CD8-positive, alpha-beta memory T cell (primary cell): ENCODE results near the gene ZNF107. TPM values are rescaled to one million over a fixed set of nuclear protein-coding genes. Genes with fewer than 3 reads are reported as not detected.

Experiments used
- CTCF ChIA-PET: fragments of 350-600 bp; sonication (Branson Sonifier 250); formaldehyde crosslinking; loops from one replicate; lab custom pipeline; 2021; ENCODE audit warnings: antibody characterized with exemption; lab: Charles Lee
- POLR2A ChIA-PET: fragments of 350-600 bp; sonication (Branson Sonifier 250); formaldehyde crosslinking; loops from one replicate; lab custom pipeline; 2021; ENCODE audit warnings: antibody characterized with exemption; lab: Charles Lee
- DNase-seq, 5 donors: peaks; one replicate each; pipeline versions ENCODE4 v3.0.0 to v3.0.0-alpha.2; 2020 to 2022; ENCODE audit warnings: mixed read lengths in 1 of 5
- H3K27ac ChIP-seq: one replicate; pipeline ENCODE4 v1.7.0; 2013; ENCODE audit warnings: low read depth, mild to moderate bottlenecking, low read length, moderate library complexity
- H3K27me3 ChIP-seq: 2 replicates; pipeline ENCODE4 v1.7.0; 2013; ENCODE audit warnings: low read length, mild to moderate bottlenecking; ENCODE audit not compliant: insufficient read depth, poor library complexity, severe bottlenecking
- H3K36me3 ChIP-seq: 2 replicates; pipeline ENCODE4 v1.7.0; 2013; ENCODE audit warnings: mild to moderate bottlenecking, low read length, moderate library complexity; ENCODE audit not compliant: insufficient read depth
- H3K4me1 ChIP-seq: 2 replicates; pipeline ENCODE4 v1.7.0; 2013; ENCODE audit warnings: mild to moderate bottlenecking, low read length, moderate library complexity; ENCODE audit not compliant: insufficient read depth
- H3K4me3 ChIP-seq: 2 replicates; pipeline ENCODE4 v1.7.0; 2013; ENCODE audit warnings: mild to moderate bottlenecking, low read length
- H3K9me3 ChIP-seq: 2 replicates; pipeline ENCODE4 v1.7.0; 2013; ENCODE audit warnings: mild to moderate bottlenecking, low read length
- H3K27ac Mint-ChIP-seq, 8 donors: one replicate each; pipeline ENCODE4 v1.8.0; 2020 to 2021; ENCODE audit warnings: mixed read lengths in 8 of 8, mild to moderate bottlenecking in 6 of 8, inconsistent platforms in 3 of 8, moderate library complexity in 3 of 8
- H3K27me3 Mint-ChIP-seq, 2 donors: one replicate each; pipeline ENCODE4 v1.8.0; 2020 to 2021; ENCODE audit warnings: mixed read lengths in 2 of 2, mild to moderate bottlenecking in 1 of 2, moderate library complexity in 1 of 2
- H3K36me3 Mint-ChIP-seq, 3 donors: one replicate each; pipeline ENCODE4 v1.8.0; 2020 to 2021; ENCODE audit warnings: mixed read lengths in 3 of 3, inconsistent platforms in 1 of 3, mild to moderate bottlenecking in 1 of 3
- H3K4me1 Mint-ChIP-seq, 3 donors: one replicate each; pipeline ENCODE4 v1.8.0; 2020 to 2021; ENCODE audit warnings: mixed read lengths in 3 of 3, inconsistent platforms in 1 of 3, mild to moderate bottlenecking in 1 of 3
- H3K4me3 Mint-ChIP-seq, 7 donors: one replicate each; pipeline ENCODE4 v1.8.0; 2020 to 2021; ENCODE audit warnings: mixed read lengths in 7 of 7, mild to moderate bottlenecking in 6 of 7, moderate library complexity in 4 of 7, inconsistent platforms in 2 of 7
- H3K9me3 Mint-ChIP-seq, 5 donors: one replicate each; pipeline ENCODE4 v1.8.0; 2020 to 2022; ENCODE audit warnings: mixed read lengths in 5 of 5, mild to moderate bottlenecking in 3 of 5, moderate library complexity in 2 of 5, inconsistent platforms in 1 of 5
- polyA plus RNA-seq: library from polyadenylated mRNA; unstranded; fragments of 300-500 nt; fragmentation: Illumina TruSeq; gene quantifications from one replicate; pipeline ENCODE4 v1.2.3, GENCODE V29; 2021
- total RNA-seq, 2 experiments: library from RNA; stranded (reverse); gene quantifications; one replicate each; pipeline ENCODE4 v1.2.3, GENCODE V29; 2021

ZNF107 gene
- total and polyA plus RNA-seq, 3 experiments from 2014 or later, result 9.9 to 14.2 (median 13.5) TPM

DNA sequence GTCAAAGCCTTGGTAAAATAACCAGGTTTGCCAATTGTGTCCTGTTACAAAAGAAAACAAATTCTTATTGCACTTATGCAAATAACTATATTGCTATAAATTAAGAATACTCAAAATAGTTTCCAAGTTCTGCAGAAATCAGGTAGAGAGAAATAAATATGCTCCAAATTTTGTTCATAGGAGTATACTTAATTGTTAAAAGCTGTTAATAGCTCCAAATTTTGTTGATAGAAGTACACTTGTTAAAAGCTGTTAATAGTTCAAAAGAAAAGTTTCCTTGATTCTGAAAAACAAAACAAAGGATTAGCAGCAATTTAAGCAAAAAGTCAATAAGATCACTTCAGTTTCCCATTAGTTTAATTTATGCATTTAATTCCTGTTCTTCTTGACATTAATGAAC lies 81.9 kb downstream of the ZNF107 start:
- H3K4me3 ChIP-seq, result no peak overlapping the region
- Mint-ChIP-seq H3K36me3 (no peaks in the 10 kb centered on the region), H3K27ac (no peak overlapping the region), H3K4me1 (no peaks in the 10 kb centered on the region), H3K4me3 (no peak overlapping the region), H3K27me3 (no peaks in the 10 kb centered on the region), H3K9me3 (peaks cover 3 to 15% (median 11%) of the 10 kb centered on the region in 5 donors)
- H3K9me3 ChIP-seq, result no peaks in the 10 kb centered on the region
- ChIA-PET POLR2A (no interaction called here), CTCF (no interaction called here)
- no peaks in the 10 kb centered on the region for H3K36me3 ChIP-seq
- H3K27ac ChIP-seq, result no peak overlapping the region
- DNase-seq, result no peak
- no peaks in the 10 kb centered on the region for H3K27me3 ChIP-seq
- no peaks in the 10 kb centered on the region for H3K4me1 ChIP-seq

- ChIA-PET POLR2A (no interaction called here), CTCF (no interaction called here)
- Mint-ChIP-seq H3K9me3 (peaks cover 0 to 2% (median 0%) of the 10 kb centered on the region in 5 donors), H3K4me1 (no peaks in the 10 kb centered on the region), H3K27me3 (no peaks in the 10 kb centered on the region), H3K4me3 (no peak overlapping the region), H3K36me3 (no peaks in the 10 kb centered on the region), H3K27ac (no peak overlapping the region)
- no peak overlapping the region for H3K27ac ChIP-seq
- H3K4me1 ChIP-seq, result no peaks in the 10 kb centered on the region
- no peak overlapping the region for H3K4me3 ChIP-seq
- H3K36me3 ChIP-seq, result no peaks in the 10 kb centered on the region
- no peak for DNase-seq
- H3K9me3 ChIP-seq, result no peaks in the 10 kb centered on the region
- H3K27me3 ChIP-seq, result no peaks in the 10 kb centered on the region
These were observed 87.1 kb downstream of the ZNF107 start for GRCh38 chr7:64753032-64753431.

DNA sequence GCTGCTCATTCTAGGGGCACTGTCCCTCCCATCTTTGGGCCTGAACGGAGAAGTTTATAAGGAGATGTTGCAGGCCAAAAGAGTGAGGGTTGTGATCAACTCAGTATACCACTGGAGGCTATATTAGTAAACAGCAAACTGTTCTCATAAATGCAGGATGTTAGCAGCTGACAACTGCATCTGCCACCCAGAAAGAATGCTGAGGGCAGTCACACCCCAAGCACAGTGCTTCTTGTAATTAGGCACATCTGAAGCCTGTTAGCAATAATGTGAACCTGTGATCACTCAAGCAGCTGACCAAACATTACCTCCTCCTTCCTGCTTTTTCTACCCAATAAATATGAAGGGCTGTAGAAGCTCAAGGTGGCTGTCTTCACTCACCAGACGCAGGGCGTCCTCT lies 89.9 kb downstream of the ZNF107 start:
- Mint-ChIP-seq H3K36me3 (no peaks in the 10 kb centered on the region), H3K4me3 (no peak overlapping the region), H3K4me1 (no peaks in the 10 kb centered on the region), H3K9me3 (no peaks in the 10 kb centered on the region), H3K27me3 (no peaks in the 10 kb centered on the region), H3K27ac (no peak overlapping the region)
- ChIA-PET POLR2A (no interaction called here), CTCF (no interaction called here)
- Histone ChIP-seq H3K27me3 (no peaks in the 10 kb centered on the region), H3K9me3 (no peaks in the 10 kb centered on the region), H3K4me1 (no peaks in the 10 kb centered on the region), H3K27ac (no peak overlapping the region), H3K4me3 (no peak overlapping the region), H3K36me3 (no peaks in the 10 kb centered on the region)
- DNase-seq, result no peak

- Histone ChIP-seq H3K27me3 (no peaks in the 10 kb centered on the region), H3K4me3 (no peak overlapping the region), H3K9me3 (no peaks in the 10 kb centered on the region), H3K27ac (no peak overlapping the region), H3K4me1 (no peaks in the 10 kb centered on the region), H3K36me3 (no peaks in the 10 kb centered on the region)
- CTCF ChIA-PET, result no interaction called here
- POLR2A ChIA-PET, result no interaction called here
- H3K36me3 Mint-ChIP-seq, result no peaks in the 10 kb centered on the region
- no peaks in the 10 kb centered on the region for H3K4me1 Mint-ChIP-seq
- H3K4me3 Mint-ChIP-seq, result no peak overlapping the region
- no peaks in the 10 kb centered on the region for H3K9me3 Mint-ChIP-seq
- DNase-seq, result no peak
- H3K27ac Mint-ChIP-seq, result peak overlapping the region in 1 of 8 donors; percentile 20
- H3K27me3 Mint-ChIP-seq, result peaks cover 0 to 2% of the 10 kb centered on the region in 2 donors
These were observed 92.2 kb downstream of the ZNF107 start for GRCh38 chr7:64758151-64758550.

Other genes starting within 250 kb of the ZNF107 start
- 10 to 100 TPM in 1 of 2 experiments, 1 to 10 TPM in 1; 9.2 to 11.1 TPM for gene ZNF680, start 103.1 kb upstream of the ZNF107 start, total RNA-seq
- 9.4 TPM for gene ZNF680, start 103.1 kb upstream of the ZNF107 start, polyA plus RNA-seq
- 10 to 100 TPM in 1 of 2 experiments, 1 to 10 TPM in 1; 9.5 to 10.4 TPM for gene ZNF138, start 128.3 kb downstream of the ZNF107 start, total RNA-seq
- 10.7 TPM for gene ZNF138, start 128.3 kb downstream of the ZNF107 start, polyA plus RNA-seq
- gene ZNF273, start 237.1 kb downstream of the ZNF107 start, total RNA-seq, result 1 to 10 TPM; 6.8 to 7.1 TPM
- gene ZNF273, start 237.1 kb downstream of the ZNF107 start, polyA plus RNA-seq, result 3.1 TPM